GM18867 (cell line): ENCODE results near the gene N4BP2L2.

Experiments used
- ATAC-seq: cut with Tn5 transposase; IDR thresholded peaks from one replicate; pipeline ENCODE4 v1.9.1; 2021; ENCODE audit warnings: mild to moderate bottlenecking, moderate library complexity; ENCODE audit not compliant: unreplicated experiment

The N4BP2L2 gene

GRCh38 chr13:32427852-32428580 is 110.6 kb downstream of the N4BP2L2 start, which contains the start of gene N4BP2L1:
N4BP2L1 (minus strand) TSS chr13:32428130; CDS start chr13:32428082, 48 bp downstream.
- ATAC-seq, result peak; percentile 74

GRCh38 chr13:32426990-32427851 is 111.4 kb downstream of the N4BP2L2 start:
- ATAC-seq, result peak; percentile 17

- peak; percentile 50 for ATAC-seq
Observed at GRCh38 chr13:32426191-32426989, 112.2 kb downstream of the N4BP2L2 start.

- no peak for ATAC-seq
Observed at GRCh38 chr13:32425158-32425557, 113.4 kb downstream of the N4BP2L2 start.

GRCh38 chr13:32423592-32423991 is 115.0 kb downstream of the N4BP2L2 start:
- no peak for ATAC-seq

- ATAC-seq, result no peak
Observed at GRCh38 chr13:32419862-32420261, 118.7 kb downstream of the N4BP2L2 start.

- no peak for ATAC-seq
Observed at GRCh38 chr13:32417995-32418394, 120.6 kb downstream of the N4BP2L2 start.

GRCh38 chr13:32415019-32415418 is 123.6 kb downstream of the N4BP2L2 start:
- ATAC-seq, result no peak

- no peak for ATAC-seq
Observed at GRCh38 chr13:32414580-32414979, 124.0 kb downstream of the N4BP2L2 start.

- ATAC-seq, result no peak
Observed at GRCh38 chr13:32413284-32413683, 125.3 kb downstream of the N4BP2L2 start.

GRCh38 chr13:32409561-32410421 is 128.8 kb downstream of the N4BP2L2 start:
- ATAC-seq, result no peak

GRCh38 chr13:32409001-32409313 is 129.6 kb downstream of the N4BP2L2 start:
- no peak for ATAC-seq

- ATAC-seq, result peak; percentile 34
Observed at GRCh38 chr13:32408296-32409000, 130.1 kb downstream of the N4BP2L2 start.

GRCh38 chr13:32407854-32408253 is 130.7 kb downstream of the N4BP2L2 start:
- peak; percentile 88 for ATAC-seq

GRCh38 chr13:32403108-32403507 is 135.5 kb downstream of the N4BP2L2 start:
- no peak for ATAC-seq

- ATAC-seq, result no peak
Observed at GRCh38 chr13:32391101-32391619, 147.4 kb downstream of the N4BP2L2 start.

GRCh38 chr13:32390484-32390883 is 148.1 kb downstream of the N4BP2L2 start:
- no peak for ATAC-seq

GRCh38 chr13:32390048-32390447 is 148.5 kb downstream of the N4BP2L2 start:
- no peak for ATAC-seq

- ATAC-seq, result no peak
Observed at GRCh38 chr13:32385410-32385809, 153.2 kb downstream of the N4BP2L2 start.
